LNCaP clone FGC (cell line): ENCODE measurements around the gene FYN.

Experiments used
- DNase-seq: peaks from one replicate; pipeline ENCODE4 v3.0.0-alpha.2; 2011; ENCODE audit warnings: low read depth
- H3K4me3 ChIP-seq: 2 replicates; pipeline ENCODE4 v1.5.1; 2011; ENCODE audit warnings: mild to moderate bottlenecking, low read depth, low read length, control low read depth
- CTCF ChIP-seq: IDR thresholded peaks from 2 replicates; pipeline ENCODE4 v1.5.1; 2012; ENCODE audit warnings: mild to moderate bottlenecking; ENCODE audit not compliant: control insufficient read depth, insufficient read depth; ENCODE audit errors: extremely low read depth

Gene FYN

DNA sequence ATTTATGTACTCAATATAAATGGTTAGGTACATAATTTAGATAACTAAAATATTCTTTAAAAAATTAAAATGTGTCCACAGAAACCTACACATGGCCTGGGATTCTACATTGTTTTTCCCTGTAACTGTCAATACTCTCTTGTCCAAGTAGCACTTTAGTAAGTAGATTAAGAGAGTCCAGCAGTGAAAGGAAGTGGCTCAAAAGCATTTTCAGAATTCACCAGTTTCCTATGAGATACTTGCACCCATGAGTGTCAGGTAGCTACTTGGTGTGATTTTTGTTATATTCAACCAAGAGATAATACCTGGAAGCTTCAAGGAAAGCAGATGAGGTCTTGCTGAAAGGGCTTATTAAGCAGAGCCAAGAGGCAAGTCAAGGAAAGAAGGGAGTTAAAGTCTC is 126.3 kb downstream of the FYN start:
- TF ChIP-seq CTCF: no peak
- DNase-seq: no peak
- no peak overlapping the region for H3K4me3 ChIP-seq

GRCh38 chr6:111745636-111746035 is 127.6 kb downstream of the FYN start:
- no peak overlapping the region for H3K4me3 ChIP-seq
- TF ChIP-seq CTCF: no peak
- DNase-seq: no peak

DNA sequence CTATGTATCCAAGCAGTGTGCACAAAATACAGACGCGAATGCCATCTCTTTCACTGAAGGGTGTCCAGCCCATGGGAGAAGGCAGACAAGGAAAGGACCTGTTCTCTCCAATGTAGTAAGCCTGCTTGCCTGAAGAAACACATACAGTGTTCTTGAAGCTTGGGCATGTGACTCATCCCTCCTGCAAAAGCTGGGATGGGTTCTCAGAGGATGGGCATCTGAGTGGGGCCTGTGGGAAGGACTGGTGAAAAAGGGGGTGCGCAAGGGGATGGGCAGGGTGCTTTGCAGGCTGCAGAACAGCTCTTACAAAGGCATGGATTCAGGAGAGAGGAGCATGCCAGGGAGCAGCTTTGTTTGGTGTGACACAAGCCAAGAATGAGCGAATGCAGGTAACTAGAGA is 128.1 kb downstream of the FYN start:
- DNase-seq: no peak
- no peak for TF ChIP-seq CTCF

DNA sequence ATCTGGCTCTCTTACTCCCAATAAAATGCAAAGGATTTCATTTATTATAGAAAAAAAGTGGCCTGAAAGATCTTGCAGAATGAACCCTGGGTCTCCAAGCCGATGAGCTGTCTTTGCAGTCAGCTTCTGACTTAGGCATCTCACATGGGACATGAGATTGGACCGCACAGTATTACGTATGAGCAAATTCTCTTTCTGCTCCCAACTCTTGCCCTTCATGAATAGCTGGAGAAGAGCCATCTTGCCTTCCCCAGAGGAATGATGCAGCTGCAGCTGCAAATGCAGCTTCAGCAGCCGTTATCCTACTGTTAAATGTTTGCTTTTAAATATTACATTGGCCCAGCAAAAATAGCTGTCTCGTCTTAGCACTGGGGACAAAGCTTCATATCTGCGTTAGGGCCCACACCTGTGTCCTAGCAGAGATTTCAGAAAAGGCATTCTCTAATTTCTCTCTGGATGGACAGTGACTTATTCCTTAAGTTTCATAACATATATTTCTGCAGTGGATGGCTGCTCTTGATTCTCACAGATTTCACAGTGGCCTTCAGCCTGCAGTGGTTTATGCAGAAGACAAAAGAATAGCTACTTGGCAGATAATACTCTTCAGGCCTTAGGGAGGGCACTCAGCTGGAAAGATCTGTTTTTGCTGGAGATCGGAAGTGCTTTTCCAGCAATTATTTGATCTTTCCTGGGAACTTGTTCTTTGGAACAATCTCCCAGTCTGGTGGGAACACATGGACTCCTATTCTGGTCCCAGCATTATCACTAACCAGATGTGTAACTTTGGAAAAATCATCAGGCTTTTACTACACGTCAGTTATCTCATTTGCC is 129.2 kb downstream of the FYN start:
- no peak overlapping the region for H3K4me3 ChIP-seq
- no peak for TF ChIP-seq CTCF
- no peak for DNase-seq

More for the DNA sequence above, 128.1 kb downstream of the FYN start:
- H3K4me3 ChIP-seq: no peak overlapping the region

- DNase-seq: no peak
- TF ChIP-seq CTCF: no peak
- no peak overlapping the region for H3K4me3 ChIP-seq
Measured at GRCh38 chr6:111743360-111743759, 129.9 kb downstream of the FYN start.

DNA sequence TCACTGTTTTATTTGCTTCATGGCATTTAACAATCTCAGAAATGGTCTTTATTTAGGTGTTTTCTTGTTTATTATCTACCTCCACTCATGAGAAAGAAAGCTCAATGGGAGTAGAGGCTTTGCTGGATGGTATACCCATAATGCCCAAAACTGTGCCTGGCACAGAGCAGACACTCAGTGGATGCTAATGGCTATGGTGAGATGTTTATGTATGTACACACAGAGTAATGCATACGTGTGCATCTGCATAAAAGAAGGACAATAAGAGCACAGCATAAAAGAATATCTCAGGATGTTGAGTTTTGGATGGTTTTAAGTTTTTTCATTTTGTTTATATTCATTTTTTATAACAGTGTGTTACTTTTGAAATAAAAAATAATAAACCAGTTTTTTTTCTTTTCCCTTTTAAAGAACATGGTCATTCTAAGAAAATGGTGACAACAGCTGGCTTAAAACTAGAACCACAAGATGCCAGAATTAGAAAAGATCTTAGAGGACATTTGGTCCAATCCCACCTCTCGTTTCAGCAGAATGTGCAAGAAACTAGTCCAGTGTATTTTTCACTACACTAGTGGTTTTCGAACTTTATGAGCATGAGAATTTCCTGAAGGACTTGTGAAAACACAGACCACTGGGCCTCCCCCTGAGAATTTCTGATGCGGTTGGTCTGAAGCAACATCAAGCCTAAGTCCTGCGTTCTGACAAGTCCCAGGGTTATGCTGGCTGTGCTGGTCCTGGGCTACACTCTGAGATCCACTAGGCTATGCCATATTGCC is 131.9 kb downstream of the FYN start:
- H3K4me3 ChIP-seq: no peak overlapping the region
- DNase-seq: no peak
- TF ChIP-seq CTCF: no peak
